Measurements from ENCODE around the gene TMEM263. TPM values are rescaled to one million over a fixed set of nuclear protein-coding genes. Genes with fewer than 3 reads are reported as not detected.

The TMEM263 gene
- total and polyA plus RNA-seq, 9 of the 15 experiments (the other 6 are each of a cell fraction or from before 2014, with no cell fraction given): 12.6 to 36.7 (median 24.4) TPM

- H3K4me3 ChIP-seq: no peak overlapping the region
- H3K4me2 ChIP-seq (ENCODE audit: insufficient read depth, low read length): peak overlapping the region; percentile 45
- 0% methylated on average over 6 of the region's 6 CpGs for whole genome bisulfite sequencing (ENCODE audit: insufficient coverage, low coverage, missing lambda C conversion rate)
- peak overlapping the region in 1 of 2 experiments; percentile 1; a peak in 1 of 4 replicates for H3K9ac ChIP-seq (ENCODE audit: insufficient read depth in 1 of 2, low read depth in 2 of 2, low read length in 2 of 2)
- H3K36me3 ChIP-seq (ENCODE audit: control insufficient read depth, insufficient read depth, low read length): no peaks in the 10 kb centered on the region
- POLR2A ChIA-PET: interaction anchor here (0.7 to 1.4 kb wide), 6 partner anchors 9 to 183 kb away, joined by 3 to 17 read pairs (median 5); partner anchors contain the start of gene TMEM263
- no peaks in the 10 kb centered on the region for H3K27me3 ChIP-seq (ENCODE audit: control insufficient read depth in 2 of 2, insufficient read depth in 2 of 2, low read length in 2 of 2)
- CTCF ChIA-PET (ENCODE audit: low intra/inter-chr PET ratio): no interaction called here
- H3K79me2 ChIP-seq (ENCODE audit: control insufficient read depth, insufficient read depth, low read length): no peaks in the 10 kb centered on the region
- peaks cover 10 to 26% of the 10 kb centered on the region in 2 experiments; a peak in 4 of 5 replicates for H3K4me1 ChIP-seq (replicated peaks in 1 of 2; ENCODE audit: control insufficient read depth in 2 of 2, insufficient read depth in 2 of 2, low read length in 2 of 2)
- peak; percentile 41 to 82 (median 55) for DNase-seq (ENCODE audit: extremely low read depth in 1 of 4, low spot score in 3 of 4)
- H4K20me1 ChIP-seq (replicated peaks; ENCODE audit: control insufficient read depth, insufficient read depth, low read length): no peaks in the 10 kb centered on the region
- H2AFZ ChIP-seq (ENCODE audit: low read depth, low read length): no peak overlapping the region; the same call in 1 of the 2 replicates
- peak; percentile 87 for FAIRE-seq
- intact Hi-C loops (cut with micrococcal nuclease): no loop called here
- H3K9me3 ChIP-seq (replicated peaks; ENCODE audit: control insufficient read depth, insufficient read depth, low read depth, low read length): no peaks in the 10 kb centered on the region; the same call in 1 of the 2 replicates
- H3K27ac ChIP-seq (ENCODE audit: extremely low read depth, low read depth, low read length): peak overlapping the region; percentile 16; the same call in 2 of the 3 replicates
- ATAC-seq: peak; percentile 83
- BruUV-seq (replicated peaks): no TSS peak
- in situ Hi-C loops (cut with MboI): loop anchor here (25.0 kb wide), 1 partner anchor 671 kb away; no protein-coding TSS in a partner anchor
- no peaks in the 10 kb centered on the region for H3K9me1 ChIP-seq (ENCODE audit: control insufficient read depth, insufficient read depth, low read length)
- peak; percentile 50; the same call in 1 of the 2 replicates for TF ChIP-seq STAT5A (IDR thresholded peaks at IDR 0.05; ENCODE audit: borderline replicate concordance, low read length)
- no peak for TF ChIP-seq NR2C1 (IDR thresholded peaks at IDR 0.05)
- no peak for TF ChIP-seq NR2C1 (tag; IDR thresholded peaks at IDR 0.05)
- 0 out of 2 replicates have a peak, but pooled peaks have one; percentile 24 for TF ChIP-seq ATF7 (IDR thresholded peaks at IDR 0.05)
- TF ChIP-seq MEIS2 (IDR thresholded peaks at IDR 0.05; ENCODE audit: partially characterized antibody): peak; percentile 98
- no peak for TF ChIP-seq ATF2 (CRISPR knock-in tag; IDR thresholded peaks at IDR 0.05)
- TF ChIP-seq NRF1 (conservative IDR thresholded peaks at IDR 0.05 in 1 of 2, IDR thresholded peaks at IDR 0.05 in 1 of 2): no peak
- peak; percentile 48 for TF ChIP-seq CCNT2 (IDR thresholded peaks at IDR 0.05; ENCODE audit: borderline replicate concordance, extremely low read depth, insufficient read length, low read depth, low read length)
- TF ChIP-seq ZEB2 (IDR thresholded peaks at IDR 0.05): no peak
- peak in 1 of 2 experiments; percentile 67; a peak in 1 of 4 replicates for TF ChIP-seq ZMIZ1 (IDR thresholded peaks at IDR 0.05; ENCODE audit: low read depth in 2 of 2, low read length in 2 of 2)
- TF ChIP-seq ZNF766 (CRISPR knock-in tag; conservative IDR thresholded peaks at IDR 0.05): 0 out of 2 replicates have a peak, but pooled peaks have one; percentile 36
- no peak for TF ChIP-seq PHF21A (IDR thresholded peaks at IDR 0.05; ENCODE audit: borderline replicate concordance, low read depth)
- 0 out of 2 replicates have a peak, but pooled peaks have one; percentile 23 for TF ChIP-seq HES1 (IDR thresholded peaks at IDR 0.05; ENCODE audit: low read depth)
- TF ChIP-seq ZNF444 (CRISPR knock-in tag; IDR thresholded peaks at IDR 0.05): no peak
- no peak for TF ChIP-seq FOXO4 (CRISPR knock-in tag; IDR thresholded peaks at IDR 0.05)
Observed at GRCh38 chr12:106941481-106942156, 14.1 kb upstream of the TMEM263 start.
